BJ (cell line): ENCODE measurements around the gene SYT15. TPM values are rescaled to one million over a fixed set of nuclear protein-coding genes. Genes with fewer than 3 reads are reported as not detected.
A peak's percentile ranks its signal among the peaks of the same experiment; 100 is the strongest.

Experiments
- CTCF ChIA-PET: fragments of 350-600 bp; formaldehyde crosslinking; extraction: SDS; loops from one replicate; lab custom pipeline; 2021; ENCODE audit warnings: antibody characterized with exemption, inconsistent platforms; lab: Yijun Ruan, JAX
- POLR2A ChIA-PET: fragments of 300-600 bp; sonication (Branson Sonifier 250); formaldehyde crosslinking; extraction: SDS; loops from one replicate; lab custom pipeline; 2021; ENCODE audit warnings: antibody characterized with exemption; lab: Charles Lee
- DNase-seq: peaks from one replicate; pipeline ENCODE4 v3.0.0-alpha.2; 2011; ENCODE audit warnings: low read depth
- H3K27me3 ChIP-seq: 2 replicates; pipeline ENCODE4 v1.6.0; 2011; ENCODE audit warnings: low read length; ENCODE audit not compliant: control insufficient read depth, insufficient read depth
- H3K36me3 ChIP-seq: 2 replicates; pipeline ENCODE4 v1.5.1; 2011; ENCODE audit warnings: low read length; ENCODE audit not compliant: control insufficient read depth, insufficient read depth
- H3K4me3 ChIP-seq: 2 replicates; pipeline ENCODE4 v1.5.1; 2011; ENCODE audit warnings: low read depth, mild to moderate bottlenecking, control low read depth, low read length
- polyA plus RNA-seq: library from polyadenylated mRNA; depleted of rRNA; stranded (reverse); fragments of >200 nt; gene quantifications from 2 replicates; pipeline ENCODE4 v1.2.3, GENCODE V29; 2011
- TF ChIP-seq, protein P1 (sequence below): IDR thresholded peaks from 2 replicates; pipeline ENCODE4 v1.5.1; 2011; ENCODE audit warnings: low read depth, mild to moderate bottlenecking, control low read depth, inconsistent platforms, low read length, moderate library complexity; ENCODE audit not compliant: insufficient read depth

The SYT15 gene
- polyA plus RNA-seq, 1 experiment, result 2.3 TPM

- no peaks in the 10 kb centered on the region; the same call in 1 of the 2 replicates for H3K27me3 ChIP-seq
- CTCF ChIA-PET, result interaction anchor here (1.0 to 5.9 kb wide), 6 partner anchors 10 to 314 kb away, joined by 3 to 18 read pairs (median 8); no protein-coding TSS in a partner anchor
Measured at GRCh38 chr10:46543466-46544377, 35.2 kb upstream of the SYT15 start.

DNA sequence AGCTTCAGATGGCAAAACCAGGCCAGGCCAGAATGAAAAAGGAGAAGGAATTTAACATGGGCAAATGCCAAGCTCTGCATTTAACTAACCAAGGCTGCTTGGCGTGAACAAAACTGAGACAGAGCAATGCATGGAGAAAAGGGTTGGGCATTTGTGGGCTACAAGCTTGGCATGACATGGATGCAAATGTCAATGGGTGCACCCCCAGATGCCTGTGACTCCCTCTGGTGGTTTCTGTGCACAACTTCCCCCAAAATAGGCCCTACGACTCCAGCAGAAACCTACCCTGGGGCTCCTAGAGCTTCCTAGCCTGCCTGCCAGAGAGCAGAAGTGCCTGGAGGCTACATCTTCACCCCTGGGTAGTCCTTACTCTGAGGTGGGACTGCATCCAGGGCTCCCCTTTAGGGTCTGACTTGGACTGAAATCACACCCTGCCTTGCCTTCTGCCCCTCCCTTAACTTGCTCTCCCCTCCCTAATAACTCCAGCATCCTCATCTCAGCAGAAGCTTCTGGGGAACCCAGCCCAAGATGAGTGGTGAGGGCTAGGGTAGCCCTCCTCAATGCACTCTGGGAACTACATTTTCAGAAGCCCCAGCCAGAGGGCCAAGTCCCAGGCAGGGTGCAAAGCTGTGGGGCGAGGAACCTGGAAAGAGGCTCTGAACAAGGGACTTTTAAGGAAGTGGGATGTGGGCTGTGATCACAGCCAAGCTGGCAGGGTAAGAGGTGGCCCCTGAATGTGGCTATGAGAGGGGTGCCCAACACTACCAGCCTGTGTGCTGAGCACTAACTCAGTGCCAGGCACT lies 33.7 kb upstream of the SYT15 start:
- DNase-seq, result no peak
- H3K4me3 ChIP-seq, result no peak overlapping the region
- ChIA-PET CTCF (interaction anchor here (1.1 to 5.9 kb wide), 10 partner anchors 8 to 316 kb away, joined by 3 to 18 read pairs (median 6); no protein-coding TSS in a partner anchor), POLR2A (no interaction called here)
- no peaks in the 10 kb centered on the region for H3K36me3 ChIP-seq
- TF ChIP-seq, protein P1, sequence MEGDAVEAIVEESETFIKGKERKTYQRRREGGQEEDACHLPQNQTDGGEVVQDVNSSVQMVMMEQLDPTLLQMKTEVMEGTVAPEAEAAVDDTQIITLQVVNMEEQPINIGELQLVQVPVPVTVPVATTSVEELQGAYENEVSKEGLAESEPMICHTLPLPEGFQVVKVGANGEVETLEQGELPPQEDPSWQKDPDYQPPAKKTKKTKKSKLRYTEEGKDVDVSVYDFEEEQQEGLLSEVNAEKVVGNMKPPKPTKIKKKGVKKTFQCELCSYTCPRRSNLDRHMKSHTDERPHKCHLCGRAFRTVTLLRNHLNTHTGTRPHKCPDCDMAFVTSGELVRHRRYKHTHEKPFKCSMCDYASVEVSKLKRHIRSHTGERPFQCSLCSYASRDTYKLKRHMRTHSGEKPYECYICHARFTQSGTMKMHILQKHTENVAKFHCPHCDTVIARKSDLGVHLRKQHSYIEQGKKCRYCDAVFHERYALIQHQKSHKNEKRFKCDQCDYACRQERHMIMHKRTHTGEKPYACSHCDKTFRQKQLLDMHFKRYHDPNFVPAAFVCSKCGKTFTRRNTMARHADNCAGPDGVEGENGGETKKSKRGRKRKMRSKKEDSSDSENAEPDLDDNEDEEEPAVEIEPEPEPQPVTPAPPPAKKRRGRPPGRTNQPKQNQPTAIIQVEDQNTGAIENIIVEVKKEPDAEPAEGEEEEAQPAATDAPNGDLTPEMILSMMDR, result peak; percentile 57
- H3K27me3 ChIP-seq, result no peaks in the 10 kb centered on the region; the same call in 1 of the 2 replicates

More at GRCh38 chr10:46543466-46544377, 35.2 kb upstream of the SYT15 start:
- TF ChIP-seq, protein P1, result no peak
- Histone ChIP-seq H3K36me3 (no peaks in the 10 kb centered on the region), H3K4me3 (no peak overlapping the region)
- DNase-seq, result no peak
- POLR2A ChIA-PET, result no interaction called here

GRCh38 chr10:46545861-46546590 lies 32.9 kb upstream of the SYT15 start:
- TF ChIP-seq, protein P1, result no peak
- Histone ChIP-seq H3K4me3 (no peak overlapping the region), H3K27me3 (no peaks in the 10 kb centered on the region; the same call in 1 of the 2 replicates), H3K36me3 (no peaks in the 10 kb centered on the region)
- ChIA-PET CTCF (interaction anchor here (1.5 to 5.9 kb wide), 8 partner anchors 7 to 316 kb away, joined by 3 to 18 read pairs (median 7); no protein-coding TSS in a partner anchor), POLR2A (no interaction called here)
- DNase-seq, result no peak

DNA sequence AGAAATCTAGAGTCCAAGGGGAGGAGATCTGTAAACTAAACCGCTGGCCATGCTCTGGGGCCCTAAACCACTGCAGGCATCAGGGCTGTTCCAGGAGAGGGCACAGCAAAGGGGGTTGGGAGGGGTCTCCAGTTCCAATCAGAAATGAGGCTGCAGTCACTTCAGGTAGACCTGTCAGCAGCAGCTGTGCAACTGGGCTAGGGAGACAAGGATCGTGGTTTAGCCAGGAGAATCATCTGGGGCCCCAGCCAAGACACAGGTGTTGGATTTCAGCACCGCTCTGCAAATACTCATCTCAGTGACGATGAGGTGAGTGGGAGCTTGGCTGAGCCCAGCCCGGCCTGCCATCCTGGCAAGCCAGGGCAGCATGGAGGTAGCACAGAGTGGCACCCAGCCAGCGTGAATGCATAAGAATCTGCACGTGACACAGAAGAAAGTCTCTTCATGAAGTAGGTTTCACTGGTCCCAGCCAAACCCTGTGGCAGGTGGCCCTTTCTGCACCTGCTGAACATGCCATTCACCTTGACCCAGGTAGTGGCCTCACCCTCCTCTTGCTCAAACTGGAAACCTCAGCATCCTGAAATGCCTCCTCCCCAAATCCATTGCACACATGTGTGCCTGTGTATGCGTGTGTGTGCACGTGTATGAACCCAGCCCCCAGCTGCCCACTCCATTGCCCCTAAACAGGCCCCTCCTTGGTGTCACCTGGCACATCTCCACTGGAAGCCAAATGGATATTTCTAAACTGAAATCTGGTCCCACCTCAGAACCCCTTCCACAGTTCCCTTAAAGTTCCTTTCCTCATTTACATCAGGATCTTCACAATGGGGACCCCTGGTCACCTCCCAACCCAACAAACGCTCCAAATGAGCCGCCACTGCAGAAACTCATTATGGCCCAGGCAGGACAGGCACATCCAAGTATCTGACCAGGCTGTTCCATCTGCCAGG lies 32.1 kb upstream of the SYT15 start:
- Histone ChIP-seq H3K36me3 (no peaks in the 10 kb centered on the region), H3K4me3 (no peak overlapping the region), H3K27me3 (no peaks in the 10 kb centered on the region; the same call in 1 of the 2 replicates)
- ChIA-PET POLR2A (no interaction called here), CTCF (interaction anchor here (1.6 to 5.9 kb wide), 5 partner anchors 8 to 16 kb away, joined by 3 to 18 read pairs (median 8); no protein-coding TSS in a partner anchor)
- no peak for DNase-seq
- TF ChIP-seq, protein P1, result no peak
